ENCODE measurements around the gene FOSL2.

GRCh38 chr2:28453396-28453795 lies 60.7 kb downstream of the FOSL2 start:
- no peak for TF ChIP-seq SUZ12 (IDR thresholded peaks at IDR 0.05; ENCODE audit: extremely low read depth, insufficient read depth, insufficient read length)
- no peak for TF ChIP-seq ZNF274 (IDR thresholded peaks at IDR 0.05; ENCODE audit: low read depth, low read length)
- no peak for TF ChIP-seq YY1 (IDR thresholded peaks at IDR 0.05; ENCODE audit: insufficient read depth, insufficient read length)
